ENCODE measurements around the gene CSRP1. TPM values are rescaled to one million over a fixed set of nuclear protein-coding genes. Genes with fewer than 3 reads are reported as not detected.

Gene CSRP1
- total and polyA plus RNA-seq, 2 of the 13 experiments (the other 11 are each of a cell fraction or from before 2014, with no cell fraction given): 17.7 to 68.9 TPM

GRCh38 chr1:201499795-201500669 is 6.9 kb downstream of the CSRP1 start:
- no peaks in the 10 kb centered on the region for H3K27me3 ChIP-seq (ENCODE audit: control insufficient read depth in 1 of 2, insufficient read depth in 2 of 2, low read length in 2 of 2)
- no peaks in the 10 kb centered on the region for H4K20me1 ChIP-seq (ENCODE audit: insufficient read depth, low read length)
- BruUV-seq (replicated peaks): no TSS peak
- H3K79me2 ChIP-seq (ENCODE audit: insufficient read depth, low read length): no peaks in the 10 kb centered on the region
- intact Hi-C loops (cut with micrococcal nuclease; ENCODE audit: unreplicated experiment) (no loop called here), in situ Hi-C loops (cut with HindIII; ENCODE audit: extremely low pct_ligation_motif_present, low pct_unique_long_range_greater_than_20kb) (no loop called here)
- 98% methylated on average over 5 of the region's 8 CpGs for WGBS (ENCODE audit: low lambda C conversion rate)
- no peaks in the 10 kb centered on the region for H3K9me3 ChIP-seq (ENCODE audit: low read length)
- CTCF ChIA-PET (ENCODE audit: low intra/inter-chr PET ratio, low total read pairs): interaction anchor here (1.6 kb wide), 1 partner anchor 13 kb away, joined by 3 read pairs; no protein-coding TSS in a partner anchor
- FAIRE-seq: no peak
- H3K27ac ChIP-seq (ENCODE audit: extremely low read length, insufficient read depth, low read length): no peak overlapping the region
- DNase-seq (ENCODE audit: low spot score): no peak
- peaks cover 87% of the 10 kb centered on the region for H3K4me1 ChIP-seq (ENCODE audit: insufficient read depth, low read length)
- H2AFZ ChIP-seq (ENCODE audit: low read length): no peak overlapping the region
- no peak overlapping the region for H3K9ac ChIP-seq (ENCODE audit: insufficient read depth, low read depth, low read length)
- ATAC-seq: no peak
- TF ChIP-seq ELF4 (CRISPR knock-in tag; IDR thresholded peaks at IDR 0.05; ENCODE audit: borderline replicate concordance): no peak
- TF ChIP-seq ZNF768 (CRISPR knock-in tag; IDR thresholded peaks at IDR 0.05): peak; percentile 65; the same call in 1 of the 2 replicates
- TF ChIP-seq DRAP1 (CRISPR knock-in tag; IDR thresholded peaks at IDR 0.05): no peak
- H3K36me3 ChIP-seq (replicated peaks in 1 of 2; ENCODE audit: control insufficient read depth in 1 of 2, insufficient read depth in 2 of 2, low read length in 2 of 2): no peaks in the 10 kb centered on the region
- no peak overlapping the region for H3K4me3 ChIP-seq (replicated peaks in 1 of 3; ENCODE audit: insufficient read depth in 1 of 3, low read depth in 2 of 3, low read length in 3 of 3)
- H3K4me2 ChIP-seq (ENCODE audit: low read depth, low read length): peak overlapping the region; percentile 21; the same call in 1 of the 2 replicates
- POLR2A ChIA-PET: interaction anchor here (0.7 to 1.4 kb wide), 2 partner anchors 17 to 31 kb away, joined by 3 read pairs; partner anchors contain the start of gene PHLDA3

GRCh38 chr1:201499191-201499590 is 7.7 kb downstream of the CSRP1 start:
- BruUV-seq (replicated peaks): no TSS peak
- Histone ChIP-seq H3K9ac (ENCODE audit: insufficient read depth, low read depth, low read length) (no peak overlapping the region), H3K79me2 (ENCODE audit: insufficient read depth, low read length) (no peaks in the 10 kb centered on the region), H3K36me3 (replicated peaks in 1 of 2; ENCODE audit: control insufficient read depth in 1 of 2, insufficient read depth in 2 of 2, low read length in 2 of 2) (no peaks in the 10 kb centered on the region), H3K4me1 (ENCODE audit: insufficient read depth, low read length) (peaks cover 87% of the 10 kb centered on the region), H3K27me3 (ENCODE audit: control insufficient read depth in 1 of 2, insufficient read depth in 2 of 2, low read length in 2 of 2) (no peaks in the 10 kb centered on the region), H3K4me3 (replicated peaks in 1 of 3; ENCODE audit: insufficient read depth in 1 of 3, low read depth in 2 of 3, low read length in 3 of 3) (no peak overlapping the region), H3K27ac (ENCODE audit: extremely low read length, insufficient read depth, low read length) (no peak overlapping the region), H2AFZ (ENCODE audit: low read length) (no peak overlapping the region), H4K20me1 (ENCODE audit: insufficient read depth, low read length) (no peaks in the 10 kb centered on the region), H3K9me3 (ENCODE audit: low read length) (no peaks in the 10 kb centered on the region), H3K4me2 (ENCODE audit: low read depth, low read length) (no peak overlapping the region)
- in situ Hi-C loops (cut with HindIII; ENCODE audit: extremely low pct_ligation_motif_present, low pct_unique_long_range_greater_than_20kb): no loop called here
- FAIRE-seq (no peak), ATAC-seq (no peak), DNase-seq (ENCODE audit: low spot score) (no peak)
- POLR2A ChIA-PET: no interaction called here
- CTCF ChIA-PET (ENCODE audit: low intra/inter-chr PET ratio, low total read pairs): no interaction called here
- intact Hi-C loops (cut with micrococcal nuclease; ENCODE audit: unreplicated experiment): no loop called here
- WGBS (ENCODE audit: low lambda C conversion rate): 97% methylated on average over 3 of the region's 3 CpGs
- TF ChIP-seq, protein P1, sequence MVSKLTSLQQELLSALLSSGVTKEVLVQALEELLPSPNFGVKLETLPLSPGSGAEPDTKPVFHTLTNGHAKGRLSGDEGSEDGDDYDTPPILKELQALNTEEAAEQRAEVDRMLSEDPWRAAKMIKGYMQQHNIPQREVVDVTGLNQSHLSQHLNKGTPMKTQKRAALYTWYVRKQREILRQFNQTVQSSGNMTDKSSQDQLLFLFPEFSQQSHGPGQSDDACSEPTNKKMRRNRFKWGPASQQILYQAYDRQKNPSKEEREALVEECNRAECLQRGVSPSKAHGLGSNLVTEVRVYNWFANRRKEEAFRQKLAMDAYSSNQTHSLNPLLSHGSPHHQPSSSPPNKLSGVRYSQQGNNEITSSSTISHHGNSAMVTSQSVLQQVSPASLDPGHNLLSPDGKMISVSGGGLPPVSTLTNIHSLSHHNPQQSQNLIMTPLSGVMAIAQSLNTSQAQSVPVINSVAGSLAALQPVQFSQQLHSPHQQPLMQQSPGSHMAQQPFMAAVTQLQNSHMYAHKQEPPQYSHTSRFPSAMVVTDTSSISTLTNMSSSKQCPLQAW (CRISPR knock-in tag; IDR thresholded peaks at IDR 0.05): no peak
- no peak for TF ChIP-seq GMEB2 (CRISPR knock-in tag; IDR thresholded peaks at IDR 0.05; ENCODE audit: low read depth)
- no peak for TF ChIP-seq RCOR2 (CRISPR knock-in tag; IDR thresholded peaks at IDR 0.05)
- no peak for TF ChIP-seq TEAD3 (CRISPR knock-in tag; optimal IDR thresholded peaks at IDR 0.05; ENCODE audit: borderline replicate concordance)
- no peak for TF ChIP-seq GATAD2A (CRISPR knock-in tag; IDR thresholded peaks at IDR 0.05)
- TF ChIP-seq NCOA1 (CRISPR knock-in tag; IDR thresholded peaks at IDR 0.05): no peak
- no peak for TF ChIP-seq MXI1 (IDR thresholded peaks at IDR 0.05; ENCODE audit: borderline replicate concordance, low read depth, low read length)
